Endothelial cell of umbilical vein (primary cell): ENCODE data around the gene CAMK2D. TPM values are rescaled to one million over a fixed set of nuclear protein-coding genes. Genes with fewer than 3 reads are reported as not detected.

ENCODE experiments used
- BruUV-seq: library from RNA; stranded (reverse); fragments of 400-500 nt; replicated peaks from 2 replicates; lab custom pipeline; 2021; lab: Mats Ljungman, UMichigan
- CTCF ChIA-PET: fragments of 300-600, 350-600 bp; sonication (Branson Sonifier 250); formaldehyde crosslinking; loops from one replicate; lab custom pipeline; 2021; ENCODE audit warnings: antibody characterized with exemption, inconsistent platforms; lab: Charles Lee
- POLR2A ChIA-PET: fragments of 300-600, 350-600 bp; sonication (Branson Sonifier 250); formaldehyde crosslinking; loops from one replicate; lab custom pipeline; 2021; ENCODE audit warnings: antibody characterized with exemption, inconsistent platforms; lab: Charles Lee
- DNase-seq: peaks from one replicate; pipeline ENCODE4 v3.0.0-alpha.2; 2011; ENCODE audit warnings: low read depth, low spot score
- FAIRE-seq: peaks from 2 replicates; lab custom pipeline; 2011; peaks lifted over from hg19 to GRCh38; lab: Jason Lieb, UNC
- H2AFZ ChIP-seq: 2 replicates; pipeline ENCODE4 v1.6.0; 2012; ENCODE audit warnings: low read depth, low read length, control low read depth, inconsistent platforms
- H3K27ac ChIP-seq: 2 replicates; pipeline ENCODE4 v1.5.1; 2011; ENCODE audit warnings: low read depth, mild to moderate bottlenecking, control low read depth, low read length, moderate library complexity; ENCODE audit not compliant: insufficient read depth
- H3K27me3 ChIP-seq, 2 experiments: 2 replicates each; pipeline versions ENCODE4 v1.6.0 to v1.6.1; 2011; ENCODE audit warnings: low read length in 2 of 2, mixed read lengths in 1 of 2; ENCODE audit not compliant: control insufficient read depth in 2 of 2, insufficient read depth in 2 of 2
- H3K36me3 ChIP-seq, 2 experiments: 2 replicates in 1 of 2; 3 replicates in 1 of 2; pipeline ENCODE4 v1.5.1; 2011; ENCODE audit warnings: low read length in 2 of 2, mild to moderate bottlenecking in 1 of 2, moderate library complexity in 1 of 2; ENCODE audit not compliant: control insufficient read depth in 2 of 2, insufficient read depth in 2 of 2; ENCODE audit errors: extremely low read depth in 1 of 2
- H3K4me1 ChIP-seq: 3 replicates; pipeline ENCODE4 v1.5.1; 2011; ENCODE audit warnings: mild to moderate bottlenecking, low read length; ENCODE audit not compliant: control insufficient read depth, insufficient read depth; ENCODE audit errors: extremely low read depth
- H3K4me2 ChIP-seq: 2 replicates; pipeline ENCODE4 v1.6.1; 2011; ENCODE audit warnings: low read length, control low read depth, mixed read lengths; ENCODE audit not compliant: insufficient read depth
- H3K4me3 ChIP-seq, 3 experiments: fragments of 200-600 bp in 1 of 3; sonication (generic), shearing (Covaris generic) in 1 of 3; replicated peaks in 1 of 3; 2 replicates each; pipeline ENCODE4 v1.5.1; 2011 to 2016; ENCODE audit warnings: control low read depth in 3 of 3, low read length in 3 of 3, mild to moderate bottlenecking in 2 of 3, inconsistent platforms in 1 of 3, low read depth in 1 of 3, moderate library complexity in 1 of 3; ENCODE audit not compliant: insufficient read depth in 1 of 3
- H3K79me2 ChIP-seq: 2 replicates; pipeline ENCODE4 v1.6.0; 2012; ENCODE audit warnings: low read length, inconsistent platforms; ENCODE audit not compliant: control insufficient read depth, insufficient read depth
- H3K9ac ChIP-seq: replicated peaks from 2 replicates; pipeline ENCODE3; 2011; ENCODE audit warnings: low read length, control low read depth; ENCODE audit not compliant: insufficient read depth; ENCODE audit errors: extremely low read depth
- H3K9me1 ChIP-seq: replicated peaks from 3 replicates; pipeline ENCODE4 v1.6.0; 2011; ENCODE audit warnings: mild to moderate bottlenecking, low read length; ENCODE audit not compliant: control insufficient read depth, insufficient read depth; ENCODE audit errors: extremely low read depth
- H3K9me3 ChIP-seq: replicated peaks from 2 replicates; pipeline ENCODE4 v1.5.1; 2012; ENCODE audit warnings: low read length, inconsistent platforms; ENCODE audit not compliant: control insufficient read depth, insufficient read depth
- H4K20me1 ChIP-seq: replicated peaks from 2 replicates; pipeline ENCODE3; 2011; ENCODE audit warnings: mild to moderate bottlenecking, low read length; ENCODE audit not compliant: control insufficient read depth, insufficient read depth; ENCODE audit errors: extremely low read depth
- EZH2 ChIP-seq: IDR thresholded peaks from 2 replicates; pipeline ENCODE4 v1.6.1; 2012; ENCODE audit warnings: borderline replicate concordance, low read depth, mild to moderate bottlenecking, moderate library complexity, low read length, inconsistent platforms; ENCODE audit not compliant: severe bottlenecking
- FOS ChIP-seq: IDR thresholded peaks from 2 replicates; pipeline ENCODE4 v1.6.1; 2011; ENCODE audit warnings: mild to moderate bottlenecking, low read length, moderate library complexity, borderline replicate concordance; ENCODE audit not compliant: insufficient read depth
- GATA2 ChIP-seq: IDR thresholded peaks from 2 replicates; pipeline ENCODE4 v1.7.0; 2011; ENCODE audit warnings: low read depth, mild to moderate bottlenecking, moderate library complexity, mixed read lengths, low read length; ENCODE audit not compliant: insufficient read length, insufficient read depth
- JUN ChIP-seq: IDR thresholded peaks from 2 replicates; pipeline ENCODE4 v1.6.1; 2011; ENCODE audit warnings: borderline replicate concordance, low read depth; ENCODE audit not compliant: insufficient read length, insufficient read depth
- MYC ChIP-seq: IDR thresholded peaks from one replicate; pipeline ENCODE4 v1.6.1; 2011; ENCODE audit warnings: mild to moderate bottlenecking, low read depth, low read length
- POLR2A ChIP-seq: IDR thresholded peaks from 2 replicates; pipeline ENCODE4 v1.6.1; 2012; ENCODE audit warnings: low read depth, mild to moderate bottlenecking, control low read depth, low read length
- POLR2AphosphoS5 ChIP-seq: IDR thresholded peaks from 2 replicates; pipeline ENCODE4 v1.6.1; 2012; ENCODE audit warnings: low read depth, mild to moderate bottlenecking, control low read depth, low read length, moderate library complexity; ENCODE audit not compliant: insufficient read depth
- dilution Hi-C: fragments of 300-500 bp; cut with MboI; formaldehyde crosslinking; loops from one replicate; pipeline ENCODE4 v1.15.0; 2019; ENCODE audit warnings: low sequenced_read_pairs; ENCODE audit not compliant: extremely low pct_ligation_motif_present
- intact Hi-C: fragments of 100-400 bp; cut with micrococcal nuclease; formaldehyde crosslinking; loops from one replicate; pipeline ENCODE4 v1.10.0; 2022
- polyA plus RNA-seq, 4 experiments: library from polyadenylated mRNA; depleted of rRNA in 3 of 4; stranded (reverse) in 3 of 4; unstranded in 1 of 4; fragments of >200 nt; gene quantifications; 2 replicates each; pipeline versions ENCODE4 v1.2.1 to v1.2.3, GENCODE V29; 2011 to 2012; ENCODE audit warnings: missing spikeins in 1 of 4
- total RNA-seq: library from RNA; stranded (reverse); gene quantifications from 2 replicates; pipeline ENCODE4 v1.2.3, GENCODE V29; 2021
- TF ChIP-seq, protein P1 (sequence below), 2 donors: IDR thresholded peaks; 1 replicate in 1 of 2; 2 replicates in 1 of 2; pipeline ENCODE4 v1.5.1; 2011; ENCODE audit warnings: low read length in 2 of 2, mild to moderate bottlenecking in 2 of 2, moderate library complexity in 2 of 2, control low read depth in 1 of 2, inconsistent platforms in 1 of 2, low read depth in 1 of 2; ENCODE audit not compliant: insufficient read depth in 1 of 2; ENCODE audit errors: extremely low read depth in 1 of 2
- TF ChIP-seq, protein P2 (sequence below): IDR thresholded peaks from 2 replicates; pipeline ENCODE4 v1.6.1; 2011; ENCODE audit not compliant: insufficient read depth, insufficient read length

CAMK2D gene
- total and polyA plus RNA-seq, 2 donors (not counting 3 experiments of a cell fraction or from before 2014, with no cell fraction given) = 10.4 to 30.7 TPM

DNA sequence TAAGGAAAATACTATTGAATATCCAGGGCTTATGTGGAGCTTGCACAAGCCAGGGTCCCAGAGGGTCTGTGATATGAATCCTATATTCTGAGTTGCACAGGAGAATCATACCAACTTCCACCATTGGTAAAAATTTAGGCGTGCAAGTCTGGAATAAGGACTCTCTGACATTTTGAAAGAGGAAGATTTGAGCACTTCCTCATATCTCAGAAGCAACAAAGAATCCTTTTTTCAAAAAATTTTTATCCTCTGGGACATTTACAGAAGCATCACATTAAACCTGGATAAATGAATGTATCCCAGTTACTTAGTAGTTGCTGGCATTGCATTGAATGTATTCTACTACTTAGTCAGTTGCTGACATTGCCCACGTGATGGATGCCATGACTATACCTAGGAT, 24.2 kb upstream of the CAMK2D start:
- peaks cover 19% of the 10 kb centered on the region for H3K4me1 ChIP-seq
- ChIA-PET CTCF (interaction anchor here (1.5 to 2.0 kb wide), 2 partner anchors 49 to 599 kb away, joined by 6 to 10 read pairs; no protein-coding TSS in a partner anchor), POLR2A (no interaction called here)
- H4K20me1 ChIP-seq = no peaks in the 10 kb centered on the region
- no peaks in the 10 kb centered on the region for H3K9me3 ChIP-seq
- FAIRE-seq (no peak), DNase-seq (no peak)
- no peaks in the 10 kb centered on the region for H3K9me1 ChIP-seq
- no peak overlapping the region for H3K9ac ChIP-seq
- no peaks in the 10 kb centered on the region for H3K36me3 ChIP-seq
- H3K27me3 ChIP-seq = no peaks in the 10 kb centered on the region
- BruUV-seq = no TSS peak
- intact Hi-C loops = loop anchor here (1.0 to 10.0 kb wide), 3 partner anchors 194 to 909 kb away; partner anchors contain the start of gene ARSJ
- H2AFZ ChIP-seq = no peak overlapping the region
- no peaks in the 10 kb centered on the region for H3K79me2 ChIP-seq
- dilution Hi-C loops = no loop called here
- H3K4me2 ChIP-seq = no peak overlapping the region
- no peak overlapping the region for H3K4me3 ChIP-seq
- no peak overlapping the region for H3K27ac ChIP-seq
- TF ChIP-seq POLR2AphosphoS5 (no peak), GATA2 (no peak), POLR2A (no peak), JUN (no peak), EZH2 (no peak), MYC (no peak), FOS (no peak)
- TF ChIP-seq, protein P1, sequence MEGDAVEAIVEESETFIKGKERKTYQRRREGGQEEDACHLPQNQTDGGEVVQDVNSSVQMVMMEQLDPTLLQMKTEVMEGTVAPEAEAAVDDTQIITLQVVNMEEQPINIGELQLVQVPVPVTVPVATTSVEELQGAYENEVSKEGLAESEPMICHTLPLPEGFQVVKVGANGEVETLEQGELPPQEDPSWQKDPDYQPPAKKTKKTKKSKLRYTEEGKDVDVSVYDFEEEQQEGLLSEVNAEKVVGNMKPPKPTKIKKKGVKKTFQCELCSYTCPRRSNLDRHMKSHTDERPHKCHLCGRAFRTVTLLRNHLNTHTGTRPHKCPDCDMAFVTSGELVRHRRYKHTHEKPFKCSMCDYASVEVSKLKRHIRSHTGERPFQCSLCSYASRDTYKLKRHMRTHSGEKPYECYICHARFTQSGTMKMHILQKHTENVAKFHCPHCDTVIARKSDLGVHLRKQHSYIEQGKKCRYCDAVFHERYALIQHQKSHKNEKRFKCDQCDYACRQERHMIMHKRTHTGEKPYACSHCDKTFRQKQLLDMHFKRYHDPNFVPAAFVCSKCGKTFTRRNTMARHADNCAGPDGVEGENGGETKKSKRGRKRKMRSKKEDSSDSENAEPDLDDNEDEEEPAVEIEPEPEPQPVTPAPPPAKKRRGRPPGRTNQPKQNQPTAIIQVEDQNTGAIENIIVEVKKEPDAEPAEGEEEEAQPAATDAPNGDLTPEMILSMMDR (IDR thresholded peaks at IDR 0.05; ENCODE audit: extremely low read depth in 1 of 2, insufficient read depth in 1 of 2, low read depth in 1 of 2, low read length in 2 of 2) = no peak
- TF ChIP-seq, protein P2, sequence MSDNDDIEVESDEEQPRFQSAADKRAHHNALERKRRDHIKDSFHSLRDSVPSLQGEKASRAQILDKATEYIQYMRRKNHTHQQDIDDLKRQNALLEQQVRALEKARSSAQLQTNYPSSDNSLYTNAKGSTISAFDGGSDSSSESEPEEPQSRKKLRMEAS = no peak
